Stimulated activated CD4-positive, alpha-beta T cell treated with anti-CD3 and anti-CD28 coated beads, TNF-alpha, amount 100 ng/mL, for 4 hours (primary cell): ENCODE results near the gene SGCD.

Source experiments
- DNase-seq, 3 experiments: peaks; one replicate each; pipeline ENCODE4 v3.0.0-alpha.2; 2020; ENCODE audit warnings: low read depth in 3 of 3

SGCD gene

DNA sequence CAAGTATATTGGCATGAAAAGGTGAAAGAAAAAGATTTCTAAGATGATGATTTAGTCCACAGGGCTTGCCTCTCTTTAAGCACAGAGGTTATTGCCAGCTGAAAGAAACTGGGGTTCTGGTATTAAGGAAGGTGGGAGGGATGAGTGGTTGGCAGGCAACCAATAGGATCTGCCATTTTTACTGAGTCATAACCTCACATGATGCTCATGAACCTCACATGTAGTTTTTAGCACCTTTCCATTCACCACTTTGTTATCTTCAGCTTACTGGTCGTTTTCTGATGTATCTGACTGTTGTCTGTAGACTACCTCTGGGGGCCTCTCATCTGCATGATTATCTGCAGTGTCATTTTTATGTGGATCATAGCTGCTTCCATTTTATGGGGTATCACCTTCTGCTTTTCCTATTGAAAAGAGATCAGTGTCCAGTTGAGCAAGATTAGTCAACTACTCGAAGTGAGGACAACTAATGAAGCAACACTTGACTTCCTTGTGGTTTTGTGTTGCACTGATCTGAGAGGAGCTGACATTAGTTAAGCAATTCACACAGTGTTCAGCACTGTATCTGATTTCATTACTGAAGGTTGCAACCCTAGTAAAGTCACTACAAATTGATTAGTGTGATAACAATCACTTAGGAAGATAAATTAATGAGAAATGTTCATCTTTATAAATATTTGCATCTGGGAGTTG lies 186.3 kb downstream of the SGCD start:
- DNase-seq: no peak

DNA sequence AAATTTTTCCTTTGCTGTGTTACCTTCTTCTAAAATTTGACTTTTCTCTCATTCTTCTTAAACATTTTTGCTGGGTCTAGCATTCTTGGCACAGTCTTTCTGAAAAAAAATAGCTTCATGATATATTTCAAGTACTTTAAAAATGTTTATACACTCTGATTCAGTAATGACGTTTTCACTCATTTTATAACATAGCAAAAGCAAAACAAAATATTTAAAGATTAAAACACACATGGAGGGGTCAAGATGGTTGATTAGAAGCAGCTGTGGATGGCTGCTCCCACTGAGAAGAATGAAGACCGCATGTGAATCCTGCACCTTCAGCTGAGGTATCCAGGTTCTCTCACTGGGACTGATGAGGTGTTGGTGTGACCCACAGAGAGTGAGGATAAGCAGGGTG lies 188.2 kb downstream of the SGCD start:
- no peak for DNase-seq

DNA sequence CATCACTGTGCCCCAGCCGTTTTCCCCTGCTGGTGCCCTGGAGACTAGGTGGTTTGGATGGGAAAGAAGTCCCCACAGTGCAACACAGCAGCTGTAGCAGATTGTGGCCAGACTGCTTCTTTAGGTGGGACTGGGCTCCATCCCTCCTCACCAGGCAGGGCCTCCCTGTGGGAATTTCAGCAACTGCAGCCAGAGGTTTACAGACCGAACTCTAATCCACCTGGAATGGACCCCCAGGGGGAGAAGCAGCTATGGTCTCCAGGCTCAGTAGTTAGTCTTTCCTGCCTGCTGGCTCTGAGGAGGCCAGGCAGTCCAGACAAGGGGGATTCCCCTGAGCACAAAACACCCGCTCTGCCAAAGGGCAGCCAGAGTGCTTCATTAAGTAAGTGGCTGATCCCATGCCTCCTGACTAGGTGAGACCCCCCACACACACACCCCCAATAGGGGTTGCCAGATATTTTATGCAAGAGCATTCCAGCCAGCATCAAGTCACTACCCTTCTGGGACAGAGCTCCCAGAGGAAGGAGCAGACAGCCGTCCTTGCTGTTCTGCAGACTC lies 188.9 kb downstream of the SGCD start:
- no peak for DNase-seq

DNA sequence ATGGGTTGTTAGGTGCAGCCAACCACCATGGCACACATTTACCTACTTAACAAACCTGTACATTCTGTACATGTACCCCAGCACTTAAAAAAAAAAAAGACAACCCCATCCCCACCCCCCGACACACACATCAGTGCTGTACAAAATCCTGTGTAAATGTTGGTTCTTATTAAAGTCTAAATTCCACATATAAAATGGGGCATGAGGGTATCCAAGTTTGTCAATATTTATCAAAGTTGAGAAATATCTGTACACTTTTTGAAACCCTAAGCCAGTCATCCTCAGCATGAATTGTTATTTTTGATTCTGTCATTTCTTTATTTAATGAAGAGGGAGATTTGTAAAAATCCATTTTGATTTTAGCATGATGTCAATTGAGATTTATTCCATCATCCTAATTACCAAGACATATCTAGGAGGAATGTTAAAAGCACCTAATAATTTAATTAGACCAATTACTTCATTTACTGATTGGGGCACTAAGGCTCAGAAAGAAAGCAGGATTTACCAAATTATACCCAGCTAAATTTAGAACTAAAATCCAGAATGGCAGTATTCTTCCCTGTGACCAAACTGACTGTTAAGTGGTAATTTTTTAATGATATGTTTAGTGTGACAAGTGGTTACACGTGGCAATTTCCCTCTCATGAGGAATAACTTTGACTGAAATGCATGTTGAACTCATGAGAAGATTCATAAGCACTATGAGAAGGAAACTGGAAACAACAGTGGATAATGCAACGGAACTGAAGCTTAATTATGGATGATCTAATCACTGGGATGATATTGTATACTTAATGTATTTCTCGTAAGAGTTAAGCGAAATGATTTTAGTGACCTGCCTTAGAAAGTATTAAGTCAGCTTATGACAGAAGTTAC lies 195.9 kb downstream of the SGCD start:
- no peak for DNase-seq

DNA sequence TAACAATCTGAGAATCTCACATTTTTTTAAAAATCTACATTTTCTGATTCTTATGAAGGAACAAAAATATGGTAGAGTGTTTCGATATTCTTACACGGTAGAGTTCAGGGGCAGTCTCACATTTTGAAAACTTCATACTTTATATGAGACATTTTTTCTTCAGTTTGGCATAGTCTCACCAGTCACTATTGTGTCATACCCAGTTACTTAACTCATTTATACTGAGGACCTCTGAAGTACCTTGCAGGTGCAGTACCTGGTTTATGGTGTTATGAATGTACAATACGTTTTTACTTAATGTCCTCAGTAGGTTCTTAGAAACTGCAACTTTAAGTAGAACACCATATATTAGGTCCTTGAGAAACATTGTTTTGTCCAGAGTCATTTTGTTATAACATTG lies 196.6 kb downstream of the SGCD start:
- no peak for DNase-seq

DNA sequence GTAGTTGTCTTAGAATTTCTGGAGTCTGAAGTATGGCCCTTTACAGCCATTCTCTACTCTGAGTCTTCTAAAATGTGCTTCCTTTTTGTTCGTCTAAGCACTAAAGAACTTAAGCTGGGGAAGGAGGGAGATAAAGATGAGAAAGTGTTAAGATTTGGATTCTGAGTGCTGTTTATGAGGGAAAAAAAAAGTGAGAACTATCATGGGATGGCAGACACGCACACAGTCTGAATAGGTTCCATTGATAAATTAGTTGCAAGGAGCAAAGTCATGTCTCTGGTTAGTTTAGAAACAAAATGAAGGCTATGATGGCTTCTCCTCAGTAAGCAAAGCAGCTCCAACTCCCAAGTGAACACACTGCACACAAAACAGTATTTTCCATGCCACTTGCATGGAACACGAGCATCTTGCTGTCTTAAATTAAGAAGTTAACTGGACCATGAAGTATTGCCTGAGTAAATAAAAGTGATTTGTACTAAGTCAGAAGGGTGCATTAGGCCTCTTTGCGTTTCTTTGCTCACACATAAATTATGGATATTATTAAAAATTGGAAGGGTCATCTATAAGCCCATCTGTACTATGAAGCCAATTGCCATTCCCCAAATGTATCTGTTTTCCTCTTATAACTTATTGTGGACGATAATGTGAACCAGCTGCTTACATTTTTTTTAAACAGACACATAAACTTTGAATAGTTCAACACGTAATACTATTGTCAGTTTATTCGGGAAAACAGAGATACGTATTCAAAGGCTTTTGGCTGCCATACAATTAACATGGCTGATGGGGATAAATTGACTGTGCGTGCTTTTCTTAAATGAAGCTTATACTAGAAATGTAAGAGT lies 199.3 kb downstream of the SGCD start:
- no peak for DNase-seq

DNA sequence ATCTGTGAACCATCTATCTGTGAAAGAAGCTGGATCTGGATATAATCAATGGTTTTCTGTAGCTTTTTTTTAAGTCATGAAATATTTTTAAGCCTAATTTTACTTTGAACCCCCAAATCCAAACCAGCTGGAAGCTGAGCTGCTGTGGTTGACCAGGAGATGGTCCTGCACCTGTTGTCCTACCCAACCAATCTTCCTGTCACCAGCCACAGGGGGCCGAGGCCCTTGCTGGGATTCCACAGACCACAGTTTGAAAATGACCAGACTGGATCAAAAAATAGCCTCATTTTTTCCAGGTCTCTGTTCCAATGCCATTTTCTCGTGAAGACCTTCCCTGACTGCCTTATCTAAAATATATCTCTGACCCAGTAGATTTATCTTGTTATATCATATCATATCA lies 200.6 kb downstream of the SGCD start:
- DNase-seq: no peak

DNA sequence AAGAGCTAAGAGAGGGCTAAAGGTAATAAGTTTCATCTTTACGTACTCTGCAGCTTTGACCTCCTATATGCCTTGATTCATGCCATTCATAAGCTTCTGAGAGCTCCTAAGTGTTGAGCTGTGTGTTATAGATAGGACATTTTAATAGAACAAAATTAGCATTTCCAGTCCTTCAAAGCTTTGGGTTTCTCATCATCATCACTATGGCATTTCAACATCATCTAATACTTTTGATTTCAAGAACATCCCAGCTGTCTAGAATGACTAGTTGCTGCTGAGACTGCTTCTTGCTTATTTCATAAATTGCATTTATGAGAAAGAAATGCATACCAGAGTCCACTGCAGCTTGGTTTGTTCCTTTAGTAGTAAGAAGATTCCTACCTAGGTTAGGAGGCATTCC lies 201.7 kb downstream of the SGCD start:
- no peak for DNase-seq

DNA sequence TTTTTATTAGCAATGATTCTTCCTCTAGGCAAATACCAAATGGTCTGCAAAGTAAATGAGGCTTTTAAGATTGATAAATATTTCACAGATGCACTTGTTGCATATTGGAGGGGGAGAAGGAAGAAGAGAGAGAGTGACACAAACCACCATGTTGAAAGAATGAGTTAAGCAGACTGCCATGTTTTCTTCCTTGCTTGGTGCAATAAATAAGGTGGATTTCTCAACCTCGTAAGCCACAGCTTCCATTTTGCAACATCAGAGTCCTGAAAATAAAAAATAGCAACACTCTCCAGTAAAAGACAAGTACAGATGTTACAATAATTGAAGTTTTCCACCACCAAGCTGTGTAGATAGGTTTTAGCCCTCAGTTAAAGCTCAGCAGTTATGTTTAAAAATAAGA lies 202.9 kb downstream of the SGCD start:
- no peak for DNase-seq

DNA sequence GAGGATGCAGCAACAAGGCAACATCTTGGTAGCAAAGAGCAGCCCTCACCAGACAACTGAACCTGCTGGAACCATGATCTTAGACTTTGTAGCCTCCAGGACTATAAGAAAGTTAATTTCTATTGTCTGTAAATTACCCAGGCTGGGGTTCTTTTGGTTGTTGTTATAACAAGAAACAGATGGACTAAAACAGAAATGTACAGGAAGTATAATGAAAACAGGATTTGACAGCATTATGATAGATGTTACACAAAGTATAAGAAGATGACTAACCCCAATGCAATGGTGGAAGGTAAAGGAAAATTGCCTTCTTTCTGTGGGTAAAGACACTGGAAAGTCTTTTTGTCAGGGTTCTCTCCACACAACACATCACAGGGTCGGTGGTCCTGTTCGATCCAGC lies 204.2 kb downstream of the SGCD start:
- DNase-seq: no peak

DNA sequence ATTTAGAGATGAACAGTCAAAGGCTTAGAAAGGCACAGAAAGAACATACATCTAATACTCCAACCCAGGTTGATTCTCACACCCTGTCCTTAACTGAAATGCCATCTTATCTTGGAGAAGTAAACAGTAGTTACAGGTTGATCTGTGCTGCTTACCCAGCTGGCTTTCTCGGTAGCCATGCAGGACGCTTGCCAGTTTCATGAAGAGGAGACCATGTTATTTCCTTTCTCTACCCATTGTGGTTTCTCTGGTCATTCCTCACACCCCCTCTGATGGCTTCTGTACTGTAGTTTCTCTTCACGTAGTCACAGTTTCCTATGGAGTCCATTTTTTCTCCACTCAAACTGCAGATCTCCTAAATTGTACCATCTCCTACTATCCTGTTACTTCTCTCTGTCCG lies 206.0 kb downstream of the SGCD start:
- no peak for DNase-seq

DNA sequence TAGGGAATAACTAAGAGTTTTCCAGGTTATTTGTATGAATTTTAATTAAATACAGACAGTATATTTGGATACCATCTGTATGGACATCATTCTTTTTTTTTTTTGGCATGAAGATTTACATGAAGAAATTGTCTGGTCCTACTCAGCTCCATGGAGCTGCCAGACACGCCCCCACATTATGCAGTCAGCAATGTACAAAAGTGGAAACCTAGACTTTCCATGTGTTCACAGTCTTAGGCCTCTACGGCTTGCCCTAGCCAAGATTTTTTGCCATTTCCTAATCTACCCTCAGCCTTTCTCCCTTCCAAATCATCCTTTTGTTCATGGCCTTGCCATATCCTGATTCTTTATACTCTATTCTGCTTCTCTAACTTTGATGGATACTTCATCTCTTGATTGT lies 207.1 kb downstream of the SGCD start:
- DNase-seq: no peak

DNA sequence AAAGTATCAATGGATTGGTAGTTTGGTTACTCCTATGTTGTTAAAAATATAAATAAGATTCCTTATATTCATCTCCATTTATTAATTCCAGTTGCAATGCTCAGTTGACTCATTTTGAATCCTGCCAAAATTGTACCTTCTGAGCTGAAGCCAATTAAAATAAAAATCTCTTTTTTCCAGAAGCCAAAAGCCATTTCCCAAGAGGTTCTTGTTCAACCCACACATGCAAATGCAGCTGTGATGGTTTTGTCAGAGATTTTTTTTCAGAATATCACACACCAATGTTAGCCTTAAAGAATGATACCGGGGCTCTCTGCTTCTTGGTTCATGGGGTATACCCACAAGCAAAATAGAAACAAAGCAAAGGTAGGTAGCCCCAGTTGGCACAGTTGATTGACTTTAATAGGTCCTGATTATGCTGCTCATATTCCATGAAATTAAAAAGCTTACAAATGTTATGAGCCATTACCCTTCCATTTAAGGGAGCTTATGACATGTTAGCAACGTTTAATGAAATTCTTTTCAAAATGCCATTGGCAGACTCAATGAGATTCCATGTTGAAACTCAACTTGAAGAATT lies 208.0 kb downstream of the SGCD start:
- DNase-seq: no peak

DNA sequence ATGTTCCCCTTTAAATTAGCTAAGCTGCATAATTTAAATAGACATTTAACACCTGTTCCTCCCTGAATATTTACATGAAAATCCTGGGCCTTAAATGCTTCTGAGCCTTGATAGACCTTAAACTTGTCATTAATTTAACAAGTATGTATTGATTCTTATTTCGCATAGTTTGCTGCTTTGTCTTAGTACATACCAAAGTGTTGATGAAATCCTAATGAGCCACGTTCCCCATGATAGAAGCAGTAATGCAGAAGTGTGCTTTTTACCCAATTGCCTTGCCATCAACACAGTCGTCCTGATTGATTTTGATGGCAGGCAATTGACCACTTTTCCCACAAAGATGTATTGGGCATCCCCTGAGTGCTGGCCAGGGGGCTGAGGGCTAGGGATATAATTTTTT lies 213.5 kb downstream of the SGCD start:
- no peak for DNase-seq

DNA sequence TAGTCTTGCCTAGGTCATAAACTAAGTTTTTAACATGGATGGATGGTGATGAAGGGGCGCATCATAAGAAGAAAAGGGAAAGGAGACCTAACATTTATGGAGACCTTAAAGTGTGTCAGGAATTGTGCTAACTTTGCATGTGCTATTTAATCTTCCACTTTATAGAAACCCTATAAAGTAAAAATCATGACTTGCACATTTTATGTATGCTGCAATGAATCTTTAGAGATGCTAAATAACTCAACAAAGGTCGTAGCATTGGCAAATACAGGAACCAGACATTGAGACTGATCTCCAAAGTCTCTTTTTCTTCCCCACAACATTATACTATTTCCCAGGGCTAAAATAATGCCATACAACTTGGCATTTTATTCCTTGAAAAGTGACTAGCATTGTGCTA lies 214.6 kb downstream of the SGCD start:
- no peak for DNase-seq

DNA sequence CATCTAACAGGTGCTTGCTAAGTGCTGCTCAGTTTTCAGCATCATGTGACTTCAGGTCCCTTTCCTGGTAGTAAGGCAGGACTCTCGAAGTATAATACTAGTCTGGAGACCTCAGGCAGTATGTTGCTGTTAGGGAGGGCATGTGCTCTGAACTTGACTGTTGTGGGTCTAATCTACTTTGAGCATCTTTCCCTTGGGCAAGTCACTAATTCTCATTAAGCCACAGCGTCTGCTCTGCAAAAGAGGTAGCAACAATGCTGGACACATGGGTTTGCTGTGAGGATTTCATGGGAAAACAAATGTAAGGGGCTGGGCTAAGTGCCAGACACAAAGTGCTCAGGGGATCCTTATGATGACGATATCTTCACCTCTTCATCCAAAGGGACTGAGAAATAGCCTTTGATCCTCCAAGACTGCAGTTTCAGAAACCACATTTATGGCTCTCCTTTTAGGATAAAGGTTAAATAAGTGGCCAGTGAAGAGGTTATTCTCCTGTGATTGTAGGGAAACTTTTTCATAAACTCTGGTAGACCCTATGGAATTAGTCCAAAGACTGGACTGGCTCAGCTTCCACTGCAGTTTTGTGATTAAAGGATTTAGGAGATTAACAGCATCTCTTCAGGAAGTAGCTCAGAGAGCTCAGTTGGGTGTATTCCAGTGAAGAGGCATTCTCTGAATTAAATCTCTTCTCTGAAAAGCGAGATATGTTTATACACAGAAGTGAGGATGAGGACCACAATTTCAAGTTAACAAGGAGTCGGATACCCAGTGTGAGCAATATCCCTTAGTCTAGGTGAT lies 216.6 kb downstream of the SGCD start:
- no peak for DNase-seq

DNA sequence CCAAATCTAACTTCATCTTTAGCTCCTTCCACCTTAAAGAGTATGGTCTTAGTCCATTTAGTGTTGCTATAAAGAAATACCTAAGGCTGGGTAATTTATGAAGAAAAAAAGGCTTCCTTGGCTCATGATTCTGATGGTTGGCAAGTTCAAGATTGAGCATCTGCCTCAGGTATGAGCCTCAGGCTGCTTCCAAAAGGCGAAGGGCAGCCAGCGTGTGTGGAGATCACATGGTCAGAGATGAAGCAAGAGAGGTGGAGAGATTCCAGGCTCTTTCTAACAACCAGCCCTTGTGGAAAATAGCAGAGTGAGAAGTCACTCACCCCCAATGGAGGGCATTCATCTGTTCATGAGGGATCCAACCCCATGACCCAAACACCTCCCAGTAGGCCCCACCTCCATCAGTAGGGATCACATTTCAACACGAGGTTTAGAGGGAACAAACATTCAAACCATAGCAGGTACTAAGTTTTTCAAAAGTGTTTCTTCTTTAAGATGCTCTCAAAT lies 225.9 kb downstream of the SGCD start:
- DNase-seq: no peak

DNA sequence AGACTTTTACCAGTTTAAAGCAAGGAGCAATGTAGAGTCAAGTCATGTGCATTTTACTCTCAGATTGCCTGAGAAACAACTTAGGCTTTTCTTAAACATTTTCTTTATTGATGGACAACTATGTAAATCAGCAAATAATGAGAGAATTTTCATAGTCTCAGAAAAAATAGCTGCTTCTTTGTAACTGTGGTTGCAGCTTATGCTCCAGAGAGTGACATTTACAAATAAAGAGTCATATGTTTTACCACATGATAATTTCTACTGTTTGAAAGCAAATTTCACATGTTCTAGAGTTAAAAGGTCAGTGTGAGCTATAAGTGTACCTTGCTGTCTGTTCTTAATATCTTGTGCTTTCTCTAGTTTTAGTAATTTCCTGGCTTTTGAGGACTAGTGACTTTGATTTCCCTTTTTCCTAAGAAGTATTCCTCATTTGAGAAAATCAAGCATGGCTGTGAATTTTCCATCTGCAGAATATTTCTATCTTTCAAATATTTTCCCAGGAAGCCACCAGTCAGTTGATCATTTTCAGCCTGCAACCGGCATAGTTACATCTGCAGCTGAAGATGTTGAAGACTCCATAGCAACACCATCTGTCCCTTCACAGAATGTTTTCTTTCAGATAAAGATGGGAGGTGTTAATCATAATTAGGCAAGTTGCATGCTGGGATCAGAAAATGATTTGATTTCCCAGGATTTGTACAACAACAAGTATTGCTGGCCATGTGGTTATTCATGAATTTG lies 229.9 kb downstream of the SGCD start:
- no peak for DNase-seq

DNA sequence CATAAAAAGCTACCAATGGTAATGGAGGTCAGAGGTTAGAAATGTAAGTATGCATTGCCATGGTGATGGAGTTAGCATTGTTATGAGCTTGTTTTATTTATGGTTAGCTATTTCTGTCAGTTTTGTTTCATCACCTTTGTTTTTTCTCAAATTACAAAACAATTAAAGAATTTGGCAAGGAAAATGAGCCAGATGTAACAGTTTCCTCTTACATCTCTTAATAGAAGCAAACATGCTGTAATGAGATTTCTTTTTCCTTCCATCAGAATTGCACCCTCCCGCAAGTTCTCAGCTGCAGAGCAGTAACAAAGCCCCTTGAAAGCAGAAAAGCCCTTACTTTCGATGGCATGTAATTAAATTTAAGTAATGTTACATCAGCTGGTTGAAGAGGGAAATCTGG lies 233.0 kb downstream of the SGCD start:
- no peak for DNase-seq

DNA sequence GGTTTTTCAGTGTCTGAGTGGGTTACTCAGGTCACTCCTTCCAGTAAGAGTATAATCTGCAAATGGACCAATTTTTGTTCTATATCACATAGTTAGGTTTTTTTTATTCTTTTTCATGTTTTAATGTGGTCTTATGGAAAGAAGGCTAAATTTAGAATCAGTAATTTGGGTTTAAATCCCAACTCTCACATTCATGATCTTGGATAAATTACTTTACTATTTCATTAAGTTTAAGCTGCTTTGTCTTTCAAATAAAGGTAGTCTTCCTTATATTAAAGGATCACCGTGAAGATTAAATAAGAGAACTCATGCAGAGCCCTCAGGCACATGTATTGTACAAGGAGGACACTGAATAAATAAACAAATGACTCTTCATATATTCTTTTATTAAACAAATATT lies 234.7 kb downstream of the SGCD start:
- no peak for DNase-seq
